SKM-1 (cell line): ENCODE measurements around the gene SLC15A4.

Experiments used
- DNase-seq: peaks from one replicate; lab custom pipeline; 2025; ENCODE audit not compliant: unreplicated experiment; lab: John Stamatoyannopoulos, UW

The SLC15A4 gene

DNA sequence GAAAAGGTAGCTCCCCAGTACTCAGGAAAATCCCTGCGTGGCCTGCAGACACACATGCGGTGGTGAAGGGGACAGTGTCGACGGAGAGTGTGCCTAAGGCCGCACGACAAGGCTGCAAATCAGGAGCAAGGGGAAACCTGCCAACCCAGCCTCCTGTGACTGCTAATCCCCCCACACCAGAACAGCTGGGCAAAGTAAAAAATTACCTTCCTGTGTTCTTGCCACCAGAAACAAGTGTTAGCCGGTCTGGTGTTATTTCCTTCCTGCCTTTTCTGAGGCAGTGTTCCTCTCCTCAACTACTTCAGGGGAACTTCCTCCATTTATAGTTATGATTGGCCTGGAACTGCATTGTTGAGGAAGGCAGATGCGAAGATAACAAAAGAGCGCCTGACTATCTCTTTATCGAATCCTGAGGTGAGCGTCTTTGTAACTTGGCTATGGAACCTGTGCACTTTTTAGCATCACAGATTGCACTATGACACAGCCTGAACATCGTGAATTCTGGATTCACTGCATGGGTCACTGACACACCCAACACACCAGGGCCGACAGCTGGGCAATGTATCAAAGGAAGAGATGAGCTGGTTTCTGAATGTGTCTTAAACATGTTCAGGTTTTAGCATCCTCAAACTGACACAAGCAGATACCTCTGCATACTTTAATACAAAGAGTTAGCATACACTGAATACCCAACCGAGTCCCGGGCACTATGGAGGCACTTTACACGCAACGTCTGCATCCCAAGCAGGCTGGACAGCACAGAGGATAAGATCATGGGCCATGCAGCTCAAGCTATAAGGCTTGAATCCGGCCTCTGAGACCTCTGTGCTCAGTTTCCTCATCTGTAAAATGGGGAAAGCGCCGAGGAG, 28.9 kb downstream of the SLC15A4 start:
- DNase-seq, result no peak

DNA sequence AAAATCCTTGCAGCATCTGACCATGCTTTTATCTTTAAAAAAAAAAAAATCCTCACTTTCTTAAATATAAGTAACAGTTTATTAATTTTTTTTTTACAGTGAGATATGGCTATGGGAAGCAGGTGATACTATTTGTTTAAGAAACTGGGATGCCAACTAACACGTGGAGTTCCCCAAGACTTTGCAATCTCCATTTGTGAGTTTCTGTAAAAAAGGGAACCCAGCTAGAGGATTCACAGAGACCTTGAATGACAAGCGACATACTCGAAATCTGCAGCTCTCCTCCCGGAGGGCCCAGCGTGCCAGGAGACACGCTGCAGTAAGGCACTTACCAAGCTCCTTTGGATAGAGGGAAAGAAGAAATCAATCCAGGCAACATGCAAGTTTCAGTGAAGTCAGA, 30.1 kb downstream of the SLC15A4 start:
- no peak for DNase-seq

DNA sequence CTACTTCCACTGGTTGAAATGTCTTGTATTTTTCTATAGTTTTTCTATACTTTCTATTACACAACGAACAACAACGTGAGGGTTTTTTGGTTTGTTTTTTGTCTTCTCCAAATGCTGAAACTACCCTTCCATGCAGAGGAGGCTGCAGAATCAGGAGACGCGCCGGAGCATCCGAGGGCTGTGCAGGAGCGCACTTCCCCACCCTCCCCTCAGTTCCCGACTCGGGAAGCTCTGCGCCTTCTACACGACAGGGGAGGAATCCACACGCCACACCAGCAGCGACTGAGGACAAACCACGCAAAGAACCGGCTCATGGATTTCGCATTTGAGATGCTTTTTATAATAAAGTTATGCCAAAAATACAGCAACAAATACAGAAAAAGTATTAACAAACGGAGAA, 30.9 kb downstream of the SLC15A4 start:
- DNase-seq, result no peak

DNA sequence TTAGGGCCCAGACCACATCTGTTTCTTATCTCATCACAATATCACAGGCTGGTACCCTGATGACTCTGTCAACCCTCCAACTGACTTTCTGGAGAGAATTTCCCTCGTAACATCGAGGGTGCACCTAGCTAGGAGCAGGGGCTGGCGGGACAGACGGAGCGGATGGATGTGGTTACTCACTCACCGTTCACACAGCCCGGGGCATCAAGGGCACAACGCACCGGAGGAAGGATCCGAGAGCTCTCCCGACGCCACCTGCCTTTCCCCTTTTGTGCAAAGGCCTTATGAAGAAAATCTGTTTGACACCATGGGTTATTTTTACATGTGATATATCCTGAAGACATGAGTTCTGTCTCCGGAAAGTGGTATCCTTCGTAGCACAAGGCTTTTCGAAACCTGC, 31.4 kb downstream of the SLC15A4 start:
- no peak for DNase-seq

- no peak for DNase-seq
Observed at GRCh38 chr12:128791395-128792322, 32.1 kb downstream of the SLC15A4 start.

DNA sequence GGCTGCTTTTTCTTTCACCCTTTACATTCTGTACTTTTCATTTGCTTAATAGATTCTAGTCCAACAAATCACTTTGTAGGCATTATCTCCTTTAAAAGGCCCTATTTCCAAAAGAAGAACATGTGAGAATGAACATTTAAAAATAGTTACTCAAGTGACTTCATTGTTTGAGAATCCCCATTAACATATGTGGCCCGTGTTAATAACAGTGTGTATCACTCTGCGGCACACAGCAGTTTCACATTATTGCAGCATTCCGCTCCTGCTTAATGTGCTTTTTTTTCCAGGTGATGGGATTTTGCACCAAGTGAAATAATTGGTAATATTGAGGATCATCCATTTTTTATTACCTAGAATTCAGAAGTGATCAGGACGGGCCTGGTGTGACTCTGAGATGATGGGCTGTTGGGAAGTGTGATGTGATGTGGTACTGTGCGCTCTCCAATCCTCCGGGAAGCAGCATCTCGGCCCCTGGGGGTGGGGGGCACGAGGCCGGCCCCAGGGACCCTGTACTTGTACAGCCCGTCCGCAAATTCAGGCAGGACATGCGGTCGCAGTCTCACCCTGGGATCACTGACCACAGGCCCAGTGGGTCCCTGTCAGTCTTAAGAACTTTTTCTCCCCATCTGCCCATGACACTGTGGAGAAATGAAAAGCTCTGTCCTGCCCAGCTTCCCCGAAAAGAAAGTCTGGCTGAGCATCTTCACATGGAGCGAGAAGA, 32.9 kb downstream of the SLC15A4 start:
- DNase-seq, result no peak

DNA sequence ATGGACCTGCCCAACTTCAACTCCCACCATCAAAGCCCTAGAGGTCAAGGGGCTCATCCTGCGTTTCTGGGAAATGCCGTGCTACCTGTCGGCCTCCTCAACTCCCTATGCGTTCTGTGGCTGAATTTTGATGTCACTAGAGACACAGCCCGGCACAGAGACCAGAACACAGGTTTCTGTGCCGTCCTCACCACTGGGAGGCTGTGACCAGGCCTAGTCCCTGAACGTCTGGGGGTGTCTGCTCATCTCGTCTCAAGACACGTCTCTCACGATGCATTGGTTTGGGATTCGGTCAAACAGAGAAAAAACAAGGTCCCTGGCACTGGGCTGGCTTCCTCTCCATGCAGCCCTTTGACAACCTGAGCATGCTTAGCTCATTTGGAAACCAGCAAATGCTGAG, 33.5 kb downstream of the SLC15A4 start:
- DNase-seq, result no peak

- DNase-seq, result peak; percentile 6
Observed at GRCh38 chr12:128789356-128789929, 34.3 kb downstream of the SLC15A4 start.

- no peak for DNase-seq
Observed at GRCh38 chr12:128787827-128788226, 35.9 kb downstream of the SLC15A4 start.

GRCh38 chr12:128786741-128787391, 36.9 kb downstream of the SLC15A4 start:
- DNase-seq, result no peak

DNA sequence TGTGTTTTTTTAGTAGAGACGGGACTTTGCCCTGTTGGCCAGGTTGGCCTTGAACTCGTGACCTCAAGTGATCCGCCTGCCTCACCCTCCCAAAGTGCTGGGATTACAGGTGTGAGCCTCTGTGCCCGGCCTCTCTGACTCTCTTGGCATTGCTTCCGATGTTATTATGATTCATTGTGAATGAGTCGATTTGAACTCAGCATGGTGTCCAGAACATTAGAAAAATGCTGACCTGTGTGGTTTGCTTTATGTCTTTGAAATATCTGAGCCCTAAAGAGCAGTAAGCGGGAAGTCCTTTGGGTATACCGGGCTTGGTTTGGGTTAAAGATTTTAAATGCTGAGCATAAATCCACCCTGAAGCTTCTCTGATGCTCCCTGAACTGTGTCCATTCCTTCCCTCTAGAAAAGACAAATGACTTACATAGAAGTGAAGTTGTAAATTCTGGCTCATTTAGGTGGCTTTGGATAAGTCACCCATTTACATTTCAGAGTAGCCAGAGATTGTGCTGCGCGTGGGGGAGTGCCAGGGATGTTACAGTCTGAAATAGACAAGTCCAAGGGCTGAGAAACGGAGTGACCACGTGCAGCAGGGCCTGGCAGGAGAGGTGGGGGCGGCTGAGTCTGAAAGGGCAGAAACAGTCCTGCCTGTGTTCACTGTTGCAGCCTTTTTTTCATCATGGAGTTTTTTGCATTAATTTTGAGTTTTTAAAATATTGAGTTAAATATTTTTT, 39.6 kb downstream of the SLC15A4 start:
- DNase-seq, result no peak

- DNase-seq, result no peak
Observed at GRCh38 chr12:128783129-128783574, 40.6 kb downstream of the SLC15A4 start.

DNA sequence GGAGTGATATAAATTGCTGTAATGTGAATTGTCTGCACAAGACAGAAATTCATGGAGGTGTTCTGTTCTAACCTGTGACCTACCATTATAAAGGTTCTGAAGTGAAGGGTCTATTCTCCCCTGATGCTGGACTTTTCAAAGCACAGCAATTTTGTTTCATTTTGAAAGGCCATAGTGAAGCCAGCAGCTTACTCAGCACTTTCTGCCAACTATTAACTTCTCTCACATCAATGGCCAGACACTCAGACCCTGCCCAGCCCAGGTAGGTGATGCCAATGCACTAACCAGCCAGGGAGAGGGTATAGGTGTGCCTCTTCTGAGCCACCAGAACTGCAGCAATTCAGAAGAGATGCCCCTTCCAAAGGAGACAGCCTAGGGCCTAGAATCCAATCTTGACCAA, 43.9 kb downstream of the SLC15A4 start:
- DNase-seq, result no peak

DNA sequence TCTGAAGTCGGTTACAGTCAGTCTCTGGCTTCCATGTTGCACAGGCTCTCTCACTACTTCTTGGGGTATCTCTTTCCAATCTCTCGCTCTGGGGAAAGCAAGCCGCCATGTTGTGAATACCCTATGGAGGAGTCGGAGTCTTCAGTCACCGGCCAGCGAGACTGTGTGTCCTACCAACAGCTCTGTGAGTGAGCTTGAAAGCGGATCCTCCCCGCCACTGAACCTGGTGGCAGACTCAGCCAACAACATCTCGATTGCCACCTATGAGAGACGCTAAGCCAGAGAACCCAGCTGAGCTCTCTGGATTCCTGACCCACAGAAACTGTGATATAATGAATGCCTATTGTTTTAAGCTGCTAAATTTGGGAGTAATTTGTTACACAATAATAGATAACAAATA, 51.5 kb downstream of the SLC15A4 start:
- DNase-seq, result no peak

DNA sequence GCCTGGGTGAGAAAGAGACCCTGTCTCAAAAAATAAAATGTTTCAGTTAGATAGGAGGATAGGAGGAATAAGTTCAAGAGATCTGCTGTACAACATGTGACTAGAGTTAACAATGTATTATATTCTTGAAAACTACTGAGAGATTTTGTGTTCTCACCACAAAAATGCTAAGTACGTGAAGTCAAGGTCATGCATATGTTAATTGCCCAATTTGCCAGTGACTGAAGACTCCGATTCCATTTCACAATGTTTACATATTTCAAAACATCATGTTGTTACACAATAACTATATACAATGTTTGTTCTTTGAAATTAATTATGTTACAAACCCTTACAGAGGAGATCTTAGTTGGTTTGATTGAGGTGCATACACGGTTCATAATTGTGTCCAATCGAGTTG, 52.1 kb downstream of the SLC15A4 start:
- DNase-seq, result no peak

- DNase-seq, result no peak
Observed at GRCh38 chr12:128767518-128767917, 56.2 kb downstream of the SLC15A4 start.

- no peak for DNase-seq
Observed at GRCh38 chr12:128766738-128767501, 56.8 kb downstream of the SLC15A4 start.

- no peak for DNase-seq
Observed at GRCh38 chr12:128763395-128763794, 60.4 kb downstream of the SLC15A4 start.

- no peak for DNase-seq
Observed at GRCh38 chr12:128761379-128761790, 62.4 kb downstream of the SLC15A4 start.
